ENCODE data around the gene EPB41L4A.

The EPB41L4A gene

GRCh38 chr5:112308608-112309007 is 110.5 kb downstream of the EPB41L4A start:
- H3K4me1 ChIP-seq (ENCODE audit: control insufficient read depth, low read depth, low read length) = peaks cover 5% of the 10 kb centered on the region
- no peak overlapping the region for H2AK5ac ChIP-seq (ENCODE audit: low read length)
- H2BK120ac ChIP-seq (ENCODE audit: low read depth, low read length) = no peak overlapping the region
- no peak overlapping the region for H3K4ac ChIP-seq (ENCODE audit: low read depth, low read length)
- H3K56ac ChIP-seq (ENCODE audit: low read length) = no peak overlapping the region
- H3K23ac ChIP-seq (ENCODE audit: low read length) = no peak overlapping the region
- no CpG with 5 or more reads among the region's 1 CpG for WGBS (ENCODE audit: extremely low coverage, insufficient coverage, low lambda C conversion rate)
- H2BK5ac ChIP-seq (ENCODE audit: low read length) = no peak overlapping the region
- no peak overlapping the region for H3K27ac ChIP-seq (ENCODE audit: low read depth, low read length)
- no peak overlapping the region for H4K8ac ChIP-seq (ENCODE audit: low read depth, low read length)
- no peak overlapping the region for H2BK15ac ChIP-seq (replicated peaks; ENCODE audit: low read depth)
- no peak overlapping the region for H3K4me2 ChIP-seq (ENCODE audit: low read length)
- DNase-seq = no peak
- no peak overlapping the region for H4K5ac ChIP-seq (ENCODE audit: low read length)
- no peaks in the 10 kb centered on the region for H3K79me2 ChIP-seq (ENCODE audit: control insufficient read depth, insufficient read depth, low read length)
- no peaks in the 10 kb centered on the region for H3K36me3 ChIP-seq (ENCODE audit: control insufficient read depth, insufficient read depth, low read length)
- no peaks in the 10 kb centered on the region for H3K79me1 ChIP-seq (ENCODE audit: low read length)
- no peaks in the 10 kb centered on the region for H3K27me3 ChIP-seq (ENCODE audit: insufficient read depth, low read length, poor library complexity)
- no peak overlapping the region for H3K18ac ChIP-seq (ENCODE audit: low read length)
- no peak overlapping the region for H3K9ac ChIP-seq (ENCODE audit: low read length)
- H3K4me3 ChIP-seq (ENCODE audit: low read length) = no peak overlapping the region

- Histone ChIP-seq H3K56ac (ENCODE audit: low read length) (no peak overlapping the region), H2AK5ac (ENCODE audit: low read length) (no peak overlapping the region), H4K5ac (ENCODE audit: low read length) (no peak overlapping the region), H2BK5ac (ENCODE audit: low read length) (no peak overlapping the region), H4K8ac (ENCODE audit: low read depth, low read length) (no peak overlapping the region), H2BK120ac (ENCODE audit: low read depth, low read length) (no peak overlapping the region), H3K9ac (ENCODE audit: low read length) (no peak overlapping the region), H3K79me1 (ENCODE audit: low read length) (no peaks in the 10 kb centered on the region), H3K4me3 (ENCODE audit: low read length) (no peak overlapping the region), H3K36me3 (ENCODE audit: control insufficient read depth, insufficient read depth, low read length) (no peaks in the 10 kb centered on the region), H2BK15ac (replicated peaks; ENCODE audit: low read depth) (no peak overlapping the region), H3K4me2 (ENCODE audit: low read length) (no peak overlapping the region), H3K27me3 (ENCODE audit: insufficient read depth, low read length, poor library complexity) (no peaks in the 10 kb centered on the region), H3K18ac (ENCODE audit: low read length) (no peak overlapping the region), H3K79me2 (ENCODE audit: control insufficient read depth, insufficient read depth, low read length) (no peaks in the 10 kb centered on the region), H3K27ac (ENCODE audit: low read depth, low read length) (no peak overlapping the region), H3K4me1 (ENCODE audit: control insufficient read depth, low read depth, low read length) (peaks cover 5% of the 10 kb centered on the region), H3K4ac (ENCODE audit: low read depth, low read length) (no peak overlapping the region), H3K23ac (ENCODE audit: low read length) (no peak overlapping the region)
- DNase-seq = no peak
- no CpG with 5 or more reads among the region's 2 CpGs for WGBS (ENCODE audit: extremely low coverage, insufficient coverage, low lambda C conversion rate)
Measured at GRCh38 chr5:112306956-112307355, 112.1 kb downstream of the EPB41L4A start.

- no peak overlapping the region for H3K18ac ChIP-seq (ENCODE audit: low read length)
- no peak overlapping the region for H2BK5ac ChIP-seq (ENCODE audit: low read length)
- H3K27me3 ChIP-seq (ENCODE audit: insufficient read depth, low read length, poor library complexity) = no peaks in the 10 kb centered on the region
- no CpG with 5 or more reads among the region's 2 CpGs for WGBS (ENCODE audit: extremely low coverage, insufficient coverage, low lambda C conversion rate)
- no peak overlapping the region for H3K56ac ChIP-seq (ENCODE audit: low read length)
- H2BK120ac ChIP-seq (ENCODE audit: low read depth, low read length) = no peak overlapping the region
- no peak overlapping the region for H3K9ac ChIP-seq (ENCODE audit: low read length)
- no peak overlapping the region for H3K4me3 ChIP-seq (ENCODE audit: low read length)
- H3K36me3 ChIP-seq (ENCODE audit: control insufficient read depth, insufficient read depth, low read length) = no peaks in the 10 kb centered on the region
- H2AK5ac ChIP-seq (ENCODE audit: low read length) = no peak overlapping the region
- H3K4ac ChIP-seq (ENCODE audit: low read depth, low read length) = no peak overlapping the region
- no peak overlapping the region for H2BK15ac ChIP-seq (replicated peaks; ENCODE audit: low read depth)
- no peak overlapping the region for H4K5ac ChIP-seq (ENCODE audit: low read length)
- no peak for DNase-seq
- H3K4me2 ChIP-seq (ENCODE audit: low read length) = no peak overlapping the region
- peak overlapping the region; percentile 13 for H4K8ac ChIP-seq (ENCODE audit: low read depth, low read length)
- H3K27ac ChIP-seq (ENCODE audit: low read depth, low read length) = no peak overlapping the region
- no peaks in the 10 kb centered on the region for H3K79me2 ChIP-seq (ENCODE audit: control insufficient read depth, insufficient read depth, low read length)
- peaks cover 5% of the 10 kb centered on the region for H3K4me1 ChIP-seq (ENCODE audit: control insufficient read depth, low read depth, low read length)
- H3K79me1 ChIP-seq (ENCODE audit: low read length) = no peaks in the 10 kb centered on the region
- H3K23ac ChIP-seq (ENCODE audit: low read length) = no peak overlapping the region
Measured at GRCh38 chr5:112304743-112305142, 114.3 kb downstream of the EPB41L4A start.

GRCh38 chr5:112303685-112304084 is 115.4 kb downstream of the EPB41L4A start:
- no peak overlapping the region for H3K18ac ChIP-seq (ENCODE audit: low read length)
- H2BK15ac ChIP-seq (replicated peaks; ENCODE audit: low read depth) = no peak overlapping the region
- H3K4me3 ChIP-seq (ENCODE audit: low read length) = no peak overlapping the region
- H3K27me3 ChIP-seq (ENCODE audit: insufficient read depth, low read length, poor library complexity) = no peaks in the 10 kb centered on the region
- H2AK5ac ChIP-seq (ENCODE audit: low read length) = peak overlapping the region; percentile 60
- H3K36me3 ChIP-seq (ENCODE audit: control insufficient read depth, insufficient read depth, low read length) = no peaks in the 10 kb centered on the region
- no peak overlapping the region for H2BK5ac ChIP-seq (ENCODE audit: low read length)
- no peaks in the 10 kb centered on the region for H3K79me1 ChIP-seq (ENCODE audit: low read length)
- WGBS (ENCODE audit: extremely low coverage, insufficient coverage, low lambda C conversion rate) = no CpG with 5 or more reads among the region's 4 CpGs
- H3K23ac ChIP-seq (ENCODE audit: low read length) = no peak overlapping the region
- no peak overlapping the region for H4K5ac ChIP-seq (ENCODE audit: low read length)
- DNase-seq = no peak
- no peak overlapping the region for H3K9ac ChIP-seq (ENCODE audit: low read length)
- H3K56ac ChIP-seq (ENCODE audit: low read length) = no peak overlapping the region
- no peak overlapping the region for H3K27ac ChIP-seq (ENCODE audit: low read depth, low read length)
- no peak overlapping the region for H3K4ac ChIP-seq (ENCODE audit: low read depth, low read length)
- H3K4me2 ChIP-seq (ENCODE audit: low read length) = no peak overlapping the region
- H3K4me1 ChIP-seq (ENCODE audit: control insufficient read depth, low read depth, low read length) = peaks cover 5% of the 10 kb centered on the region
- no peak overlapping the region for H2BK120ac ChIP-seq (ENCODE audit: low read depth, low read length)
- H4K8ac ChIP-seq (ENCODE audit: low read depth, low read length) = no peak overlapping the region
- no peaks in the 10 kb centered on the region for H3K79me2 ChIP-seq (ENCODE audit: control insufficient read depth, insufficient read depth, low read length)

GRCh38 chr5:112294126-112294525 is 125.0 kb downstream of the EPB41L4A start:
- H4K5ac ChIP-seq (ENCODE audit: low read length) = no peak overlapping the region
- H3K4me1 ChIP-seq (ENCODE audit: control insufficient read depth, low read depth, low read length) = no peaks in the 10 kb centered on the region
- no peak overlapping the region for H2BK15ac ChIP-seq (replicated peaks; ENCODE audit: low read depth)
- H3K4me2 ChIP-seq (ENCODE audit: low read length) = no peak overlapping the region
- H3K9ac ChIP-seq (ENCODE audit: low read length) = no peak overlapping the region
- H3K27ac ChIP-seq (ENCODE audit: low read depth, low read length) = no peak overlapping the region
- no peak overlapping the region for H3K56ac ChIP-seq (ENCODE audit: low read length)
- H2BK120ac ChIP-seq (ENCODE audit: low read depth, low read length) = no peak overlapping the region
- no peak overlapping the region for H4K8ac ChIP-seq (ENCODE audit: low read depth, low read length)
- H3K4ac ChIP-seq (ENCODE audit: low read depth, low read length) = no peak overlapping the region
- H3K27me3 ChIP-seq (ENCODE audit: insufficient read depth, low read length, poor library complexity) = no peaks in the 10 kb centered on the region
- H3K4me3 ChIP-seq (ENCODE audit: low read length) = no peak overlapping the region
- no peak overlapping the region for H3K18ac ChIP-seq (ENCODE audit: low read length)
- no peaks in the 10 kb centered on the region for H3K79me1 ChIP-seq (ENCODE audit: low read length)
- H3K79me2 ChIP-seq (ENCODE audit: control insufficient read depth, insufficient read depth, low read length) = no peaks in the 10 kb centered on the region
- WGBS (ENCODE audit: extremely low coverage, insufficient coverage, low lambda C conversion rate) = no CpG with 5 or more reads among the region's 5 CpGs
- no peak for DNase-seq
- H3K36me3 ChIP-seq (ENCODE audit: control insufficient read depth, insufficient read depth, low read length) = no peaks in the 10 kb centered on the region
- no peak overlapping the region for H3K23ac ChIP-seq (ENCODE audit: low read length)
- no peak overlapping the region for H2BK5ac ChIP-seq (ENCODE audit: low read length)
- no peak overlapping the region for H2AK5ac ChIP-seq (ENCODE audit: low read length)

- Histone ChIP-seq H3K23ac (ENCODE audit: low read length) (no peak overlapping the region), H3K9ac (ENCODE audit: low read length) (no peak overlapping the region), H3K4me1 (ENCODE audit: control insufficient read depth, low read depth, low read length) (no peaks in the 10 kb centered on the region), H2AK5ac (ENCODE audit: low read length) (no peak overlapping the region), H3K56ac (ENCODE audit: low read length) (no peak overlapping the region), H2BK15ac (replicated peaks; ENCODE audit: low read depth) (no peak overlapping the region), H2BK120ac (ENCODE audit: low read depth, low read length) (no peak overlapping the region), H3K4ac (ENCODE audit: low read depth, low read length) (no peak overlapping the region), H2BK5ac (ENCODE audit: low read length) (no peak overlapping the region), H3K4me3 (ENCODE audit: low read length) (no peak overlapping the region), H3K36me3 (ENCODE audit: control insufficient read depth, insufficient read depth, low read length) (no peaks in the 10 kb centered on the region), H3K18ac (ENCODE audit: low read length) (no peak overlapping the region), H3K27me3 (ENCODE audit: insufficient read depth, low read length, poor library complexity) (no peaks in the 10 kb centered on the region), H3K79me1 (ENCODE audit: low read length) (no peaks in the 10 kb centered on the region), H3K79me2 (ENCODE audit: control insufficient read depth, insufficient read depth, low read length) (no peaks in the 10 kb centered on the region), H4K5ac (ENCODE audit: low read length) (no peak overlapping the region), H4K8ac (ENCODE audit: low read depth, low read length) (no peak overlapping the region), H3K27ac (ENCODE audit: low read depth, low read length) (no peak overlapping the region), H3K4me2 (ENCODE audit: low read length) (no peak overlapping the region)
- WGBS (ENCODE audit: extremely low coverage, insufficient coverage, low lambda C conversion rate) = no CpG with 5 or more reads among the region's 7 CpGs
- no peak for DNase-seq
Measured at GRCh38 chr5:112293587-112293986, 125.5 kb downstream of the EPB41L4A start.

Data from mesendoderm (in vitro differentiated cells).